Osteocyte (in vitro differentiated cells): ENCODE data around the gene HBB. TPM values are rescaled to one million over a fixed set of nuclear protein-coding genes. Genes with fewer than 3 reads are reported as not detected.

Experiments used
- DNase-seq: peaks from one replicate; pipeline ENCODE4 v3.0.0; 2021; ENCODE audit warnings: mixed read lengths; ENCODE audit not compliant: unreplicated experiment; ENCODE audit errors: extremely low spot score
- H3K27ac Mint-ChIP-seq: one replicate; pipeline ENCODE4 v1.8.0; 2021; ENCODE audit warnings: mild to moderate bottlenecking, mixed read lengths; ENCODE audit not compliant: unreplicated experiment
- H3K27me3 Mint-ChIP-seq: one replicate; pipeline ENCODE4 v1.8.0; 2021; ENCODE audit warnings: mixed read lengths; ENCODE audit not compliant: unreplicated experiment
- H3K36me3 Mint-ChIP-seq: one replicate; pipeline ENCODE4 v1.8.0; 2021; ENCODE audit warnings: mixed read lengths; ENCODE audit not compliant: unreplicated experiment
- H3K4me1 Mint-ChIP-seq: one replicate; pipeline ENCODE4 v1.8.0; 2021; ENCODE audit warnings: mixed read lengths; ENCODE audit not compliant: unreplicated experiment
- H3K4me3 Mint-ChIP-seq: one replicate; pipeline ENCODE4 v1.8.0; 2021; ENCODE audit warnings: mild to moderate bottlenecking, moderate library complexity, mixed read lengths; ENCODE audit not compliant: unreplicated experiment
- H3K9me3 Mint-ChIP-seq: one replicate; pipeline ENCODE4 v1.8.0; 2021; ENCODE audit warnings: mixed read lengths; ENCODE audit not compliant: unreplicated experiment
- total RNA-seq: library from RNA; stranded (reverse); gene quantifications from 2 replicates; pipeline ENCODE4 v1.2.1, GENCODE V29; 2021
- TF ChIP-seq, protein P1 (sequence below): fragments of 200-600 bp; sonication (generic); IDR thresholded peaks from 2 replicates; pipeline ENCODE4 v1.5.0; 2021; ENCODE audit warnings: antibody characterized with exemption, mild to moderate bottlenecking, moderate library complexity

HBB gene
- total RNA-seq, 1 donor from 2014 or later, result not detected

DNA sequence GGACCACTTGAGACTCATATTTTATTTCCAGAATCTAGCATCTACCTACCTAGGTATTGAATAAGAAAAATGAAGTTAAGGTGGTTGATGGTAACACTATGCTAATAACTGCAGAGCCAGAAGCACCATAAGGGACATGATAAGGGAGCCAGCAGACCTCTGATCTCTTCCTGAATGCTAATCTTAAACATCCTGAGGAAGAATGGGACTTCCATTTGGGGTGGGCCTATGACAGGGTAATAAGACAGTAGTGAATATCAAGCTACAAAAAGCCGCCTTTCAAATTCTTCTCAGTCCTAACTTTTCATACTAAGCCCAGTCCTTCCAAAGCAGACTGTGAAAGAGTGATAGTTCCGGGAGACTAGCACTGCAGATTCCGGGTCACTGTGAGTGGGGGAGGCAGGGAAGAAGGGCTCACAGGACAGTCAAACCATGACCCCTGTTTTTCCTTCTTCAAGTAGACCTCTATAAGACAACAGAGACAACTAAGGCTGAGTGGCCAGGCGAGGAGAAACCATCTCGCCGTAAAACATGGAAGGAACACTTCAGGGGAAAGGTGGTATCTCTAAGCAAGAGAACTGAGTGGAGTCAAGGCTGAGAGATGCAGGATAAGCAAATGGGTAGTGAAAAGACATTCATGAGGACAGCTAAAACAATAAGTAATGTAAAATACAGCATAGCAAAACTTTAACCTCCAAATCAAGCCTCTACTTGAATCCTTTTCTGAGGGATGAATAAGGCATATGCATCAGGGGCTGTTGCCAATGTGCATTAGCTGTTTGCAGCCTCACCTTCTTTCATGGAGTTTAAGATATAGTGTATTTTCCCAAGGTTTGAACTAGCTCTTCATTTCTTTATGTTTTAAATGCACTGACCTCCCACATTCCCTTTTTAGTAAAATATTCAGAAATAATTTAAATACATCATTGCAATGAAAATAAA lies 2.1 kb downstream of the HBB start:
- no peak overlapping the region for H3K27ac Mint-ChIP-seq
- H3K4me3 Mint-ChIP-seq, result no peak overlapping the region
- DNase-seq, result no peak
- no peaks in the 10 kb centered on the region for H3K4me1 Mint-ChIP-seq
- peaks cover 3% of the 10 kb centered on the region for H3K27me3 Mint-ChIP-seq
- TF ChIP-seq, protein P1, sequence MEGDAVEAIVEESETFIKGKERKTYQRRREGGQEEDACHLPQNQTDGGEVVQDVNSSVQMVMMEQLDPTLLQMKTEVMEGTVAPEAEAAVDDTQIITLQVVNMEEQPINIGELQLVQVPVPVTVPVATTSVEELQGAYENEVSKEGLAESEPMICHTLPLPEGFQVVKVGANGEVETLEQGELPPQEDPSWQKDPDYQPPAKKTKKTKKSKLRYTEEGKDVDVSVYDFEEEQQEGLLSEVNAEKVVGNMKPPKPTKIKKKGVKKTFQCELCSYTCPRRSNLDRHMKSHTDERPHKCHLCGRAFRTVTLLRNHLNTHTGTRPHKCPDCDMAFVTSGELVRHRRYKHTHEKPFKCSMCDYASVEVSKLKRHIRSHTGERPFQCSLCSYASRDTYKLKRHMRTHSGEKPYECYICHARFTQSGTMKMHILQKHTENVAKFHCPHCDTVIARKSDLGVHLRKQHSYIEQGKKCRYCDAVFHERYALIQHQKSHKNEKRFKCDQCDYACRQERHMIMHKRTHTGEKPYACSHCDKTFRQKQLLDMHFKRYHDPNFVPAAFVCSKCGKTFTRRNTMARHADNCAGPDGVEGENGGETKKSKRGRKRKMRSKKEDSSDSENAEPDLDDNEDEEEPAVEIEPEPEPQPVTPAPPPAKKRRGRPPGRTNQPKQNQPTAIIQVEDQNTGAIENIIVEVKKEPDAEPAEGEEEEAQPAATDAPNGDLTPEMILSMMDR, result no peak
- no peaks in the 10 kb centered on the region for H3K9me3 Mint-ChIP-seq
- no peaks in the 10 kb centered on the region for H3K36me3 Mint-ChIP-seq

DNA sequence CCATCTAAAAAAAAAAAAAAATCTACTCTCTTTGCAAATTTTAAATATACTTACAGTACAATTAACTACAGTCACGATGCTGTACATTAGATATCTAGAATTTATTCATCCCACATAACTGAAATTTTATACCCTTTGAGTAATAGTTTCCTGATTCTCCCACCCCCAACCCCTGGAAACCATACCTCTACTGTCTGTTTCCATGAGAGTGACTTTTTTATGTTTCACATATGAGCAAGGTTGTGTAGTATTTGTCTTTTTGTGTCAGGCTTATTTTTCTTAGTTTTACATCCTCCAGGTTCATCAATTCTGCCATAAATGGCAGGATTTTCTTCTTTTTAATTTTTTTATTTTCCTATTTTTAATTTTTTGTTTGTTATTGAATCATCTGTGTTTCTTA lies 3.2 kb downstream of the HBB start:
- Mint-ChIP-seq H3K9me3 (peaks cover 4% of the 10 kb centered on the region), H3K27ac (no peak overlapping the region), H3K27me3 (peaks cover 2% of the 10 kb centered on the region), H3K36me3 (no peaks in the 10 kb centered on the region), H3K4me1 (no peaks in the 10 kb centered on the region), H3K4me3 (no peak overlapping the region)
- TF ChIP-seq, protein P1, result no peak
- DNase-seq, result no peak

DNA sequence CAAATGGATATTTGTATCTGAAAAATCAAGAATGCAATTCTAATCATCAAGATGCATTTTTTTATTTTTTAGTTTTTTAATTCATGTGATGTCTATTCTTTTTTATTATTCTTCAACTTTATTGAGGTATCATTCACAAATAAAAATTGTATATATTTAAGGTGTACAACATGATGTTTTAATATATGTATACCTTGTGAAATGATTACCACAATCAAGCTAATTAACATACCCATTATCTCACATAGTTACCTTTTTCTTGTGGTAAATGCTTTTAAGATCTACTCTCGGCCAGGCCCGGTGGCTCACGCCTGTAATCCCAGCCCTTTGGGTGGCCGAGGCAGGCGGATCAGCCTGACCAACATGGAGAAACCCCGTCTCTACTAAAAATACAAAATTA lies 3.7 kb downstream of the HBB start:
- no peak for DNase-seq
- Mint-ChIP-seq H3K27me3 (no peaks in the 10 kb centered on the region), H3K36me3 (no peaks in the 10 kb centered on the region), H3K9me3 (peaks cover 4% of the 10 kb centered on the region), H3K4me1 (no peaks in the 10 kb centered on the region), H3K4me3 (no peak overlapping the region), H3K27ac (no peak overlapping the region)
- TF ChIP-seq, protein P1, result no peak

DNA sequence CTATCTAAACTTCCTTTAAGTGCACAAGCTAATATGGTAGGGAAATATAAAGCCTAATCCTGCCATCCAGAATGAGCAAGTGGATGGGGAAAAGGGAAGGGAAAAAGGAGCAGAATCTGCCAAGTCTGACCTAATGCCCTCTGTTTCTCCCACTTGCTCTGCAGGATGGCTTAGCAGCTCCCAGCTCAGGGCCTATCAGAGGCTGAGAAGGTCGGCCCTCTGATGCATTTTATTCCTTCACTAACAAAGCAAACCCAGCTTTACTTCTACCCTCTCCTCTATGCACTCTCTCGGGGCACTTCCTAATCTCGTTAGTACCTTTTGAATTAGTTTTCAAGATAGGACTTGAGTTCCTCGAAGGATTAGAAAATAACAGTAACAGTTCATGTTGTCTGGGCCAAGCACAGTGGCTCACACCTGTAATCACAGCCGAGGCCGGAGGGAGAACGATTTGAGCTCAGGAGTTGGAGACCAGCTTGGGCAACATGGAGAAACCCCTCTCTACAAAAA lies 16.4 kb downstream of the HBB start:
- Mint-ChIP-seq H3K4me1 (no peaks in the 10 kb centered on the region), H3K27ac (no peak overlapping the region), H3K4me3 (no peak overlapping the region), H3K9me3 (no peaks in the 10 kb centered on the region), H3K36me3 (no peaks in the 10 kb centered on the region), H3K27me3 (peaks cover 12% of the 10 kb centered on the region)
- no peak for DNase-seq
- TF ChIP-seq, protein P1, result no peak

DNA sequence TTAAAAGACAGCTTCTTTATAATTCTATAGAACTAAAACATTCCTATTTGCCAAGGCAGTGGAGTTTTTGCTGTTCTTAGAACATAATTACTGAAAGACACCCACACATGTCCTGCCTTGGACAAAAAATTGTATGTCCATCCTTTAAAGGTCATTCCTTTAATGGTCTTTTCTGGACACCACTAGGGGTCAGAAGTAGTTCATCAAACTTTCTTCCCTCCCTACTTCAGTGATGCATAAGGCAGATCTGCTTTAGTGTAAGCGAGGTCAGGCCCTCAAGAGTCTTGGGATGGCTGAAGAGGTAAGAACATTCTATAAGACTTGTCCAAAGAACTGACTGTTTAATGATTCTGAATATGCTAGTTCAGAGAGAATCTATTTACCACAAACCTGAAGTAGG lies 22.1 kb downstream of the HBB start:
- H3K4me3 Mint-ChIP-seq, result no peak overlapping the region
- no peaks in the 10 kb centered on the region for H3K9me3 Mint-ChIP-seq
- no peaks in the 10 kb centered on the region for H3K36me3 Mint-ChIP-seq
- TF ChIP-seq, protein P1, result peak; percentile 68
- no peak overlapping the region for H3K27ac Mint-ChIP-seq
- DNase-seq, result no peak
- peaks cover 17% of the 10 kb centered on the region for H3K27me3 Mint-ChIP-seq
- no peaks in the 10 kb centered on the region for H3K4me1 Mint-ChIP-seq
